ENCODE data around the gene CACNB3. TPM values are rescaled to one million over a fixed set of nuclear protein-coding genes. Genes with fewer than 3 reads are reported as not detected.

CACNB3 gene
- total and polyA plus RNA-seq, 9 of the 15 experiments (the other 6 are each of a cell fraction or from before 2014, with no cell fraction given) = 0.24 to 2.0 (median 1.5) TPM

- TF ChIP-seq, protein P1, sequence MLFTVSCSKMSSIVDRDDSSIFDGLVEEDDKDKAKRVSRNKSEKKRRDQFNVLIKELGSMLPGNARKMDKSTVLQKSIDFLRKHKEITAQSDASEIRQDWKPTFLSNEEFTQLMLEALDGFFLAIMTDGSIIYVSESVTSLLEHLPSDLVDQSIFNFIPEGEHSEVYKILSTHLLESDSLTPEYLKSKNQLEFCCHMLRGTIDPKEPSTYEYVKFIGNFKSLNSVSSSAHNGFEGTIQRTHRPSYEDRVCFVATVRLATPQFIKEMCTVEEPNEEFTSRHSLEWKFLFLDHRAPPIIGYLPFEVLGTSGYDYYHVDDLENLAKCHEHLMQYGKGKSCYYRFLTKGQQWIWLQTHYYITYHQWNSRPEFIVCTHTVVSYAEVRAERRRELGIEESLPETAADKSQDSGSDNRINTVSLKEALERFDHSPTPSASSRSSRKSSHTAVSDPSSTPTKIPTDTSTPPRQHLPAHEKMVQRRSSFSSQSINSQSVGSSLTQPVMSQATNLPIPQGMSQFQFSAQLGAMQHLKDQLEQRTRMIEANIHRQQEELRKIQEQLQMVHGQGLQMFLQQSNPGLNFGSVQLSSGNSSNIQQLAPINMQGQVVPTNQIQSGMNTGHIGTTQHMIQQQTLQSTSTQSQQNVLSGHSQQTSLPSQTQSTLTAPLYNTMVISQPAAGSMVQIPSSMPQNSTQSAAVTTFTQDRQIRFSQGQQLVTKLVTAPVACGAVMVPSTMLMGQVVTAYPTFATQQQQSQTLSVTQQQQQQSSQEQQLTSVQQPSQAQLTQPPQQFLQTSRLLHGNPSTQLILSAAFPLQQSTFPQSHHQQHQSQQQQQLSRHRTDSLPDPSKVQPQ (CRISPR knock-in tag; IDR thresholded peaks at IDR 0.05; ENCODE audit: borderline replicate concordance) = no peak
- TF ChIP-seq, protein P2, sequence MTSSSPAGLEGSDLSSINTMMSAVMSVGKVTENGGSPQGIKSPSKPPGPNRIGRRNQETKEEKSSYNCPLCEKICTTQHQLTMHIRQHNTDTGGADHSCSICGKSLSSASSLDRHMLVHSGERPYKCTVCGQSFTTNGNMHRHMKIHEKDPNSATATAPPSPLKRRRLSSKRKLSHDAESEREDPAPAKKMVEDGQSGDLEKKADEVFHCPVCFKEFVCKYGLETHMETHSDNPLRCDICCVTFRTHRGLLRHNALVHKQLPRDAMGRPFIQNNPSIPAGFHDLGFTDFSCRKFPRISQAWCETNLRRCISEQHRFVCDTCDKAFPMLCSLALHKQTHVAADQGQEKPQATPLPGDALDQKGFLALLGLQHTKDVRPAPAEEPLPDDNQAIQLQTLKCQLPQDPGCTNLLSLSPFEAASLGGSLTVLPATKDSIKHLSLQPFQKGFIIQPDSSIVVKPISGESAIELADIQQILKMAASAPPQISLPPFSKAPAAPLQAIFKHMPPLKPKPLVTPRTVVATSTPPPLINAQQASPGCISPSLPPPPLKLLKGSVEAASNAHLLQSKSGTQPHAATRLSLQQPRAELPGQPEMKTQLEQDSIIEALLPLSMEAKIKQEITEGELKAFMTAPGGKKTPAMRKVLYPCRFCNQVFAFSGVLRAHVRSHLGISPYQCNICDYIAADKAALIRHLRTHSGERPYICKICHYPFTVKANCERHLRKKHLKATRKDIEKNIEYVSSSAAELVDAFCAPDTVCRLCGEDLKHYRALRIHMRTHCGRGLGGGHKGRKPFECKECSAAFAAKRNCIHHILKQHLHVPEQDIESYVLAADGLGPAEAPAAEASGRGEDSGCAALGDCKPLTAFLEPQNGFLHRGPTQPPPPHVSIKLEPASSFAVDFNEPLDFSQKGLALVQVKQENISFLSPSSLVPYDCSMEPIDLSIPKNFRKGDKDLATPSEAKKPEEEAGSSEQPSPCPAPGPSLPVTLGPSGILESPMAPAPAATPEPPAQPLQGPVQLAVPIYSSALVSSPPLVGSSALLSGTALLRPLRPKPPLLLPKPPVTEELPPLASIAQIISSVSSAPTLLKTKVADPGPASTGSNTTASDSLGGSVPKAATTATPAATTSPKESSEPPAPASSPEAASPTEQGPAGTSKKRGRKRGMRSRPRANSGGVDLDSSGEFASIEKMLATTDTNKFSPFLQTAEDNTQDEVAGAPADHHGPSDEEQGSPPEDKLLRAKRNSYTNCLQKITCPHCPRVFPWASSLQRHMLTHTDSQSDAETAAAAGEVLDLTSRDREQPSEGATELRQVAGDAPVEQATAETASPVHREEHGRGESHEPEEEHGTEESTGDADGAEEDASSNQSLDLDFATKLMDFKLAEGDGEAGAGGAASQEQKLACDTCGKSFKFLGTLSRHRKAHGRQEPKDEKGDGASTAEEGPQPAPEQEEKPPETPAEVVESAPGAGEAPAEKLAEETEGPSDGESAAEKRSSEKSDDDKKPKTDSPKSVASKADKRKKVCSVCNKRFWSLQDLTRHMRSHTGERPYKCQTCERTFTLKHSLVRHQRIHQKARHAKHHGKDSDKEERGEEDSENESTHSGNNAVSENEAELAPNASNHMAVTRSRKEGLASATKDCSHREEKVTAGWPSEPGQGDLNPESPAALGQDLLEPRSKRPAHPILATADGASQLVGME (CRISPR knock-in tag; IDR thresholded peaks at IDR 0.05) = no peak
- TF ChIP-seq RCOR1 (IDR thresholded peaks at IDR 0.05; ENCODE audit: borderline replicate concordance in 1 of 2, low read depth in 2 of 2, low read length in 2 of 2) (peak in 1 of 2 experiments; percentile 36; a peak in 1 of 4 replicates), MTA2 (IDR thresholded peaks at IDR 0.05; ENCODE audit: low read depth) (no peak), ZNF717 (CRISPR knock-in tag; IDR thresholded peaks at IDR 0.05) (no peak), KAT2B (IDR thresholded peaks at IDR 0.05; ENCODE audit: low read depth, low read length) (peak; percentile 50), CHD4 (IDR thresholded peaks at IDR 0.05; ENCODE audit: insufficient read depth, insufficient replicate concordance, low read depth, low read length, poor library complexity, severe bottlenecking) (no peak), ZSCAN32 (CRISPR knock-in tag; IDR thresholded peaks at IDR 0.05) (no peak), NR2F6 (CRISPR knock-in tag; IDR thresholded peaks at IDR 0.05) (no peak)
- TF ChIP-seq, protein P3, sequence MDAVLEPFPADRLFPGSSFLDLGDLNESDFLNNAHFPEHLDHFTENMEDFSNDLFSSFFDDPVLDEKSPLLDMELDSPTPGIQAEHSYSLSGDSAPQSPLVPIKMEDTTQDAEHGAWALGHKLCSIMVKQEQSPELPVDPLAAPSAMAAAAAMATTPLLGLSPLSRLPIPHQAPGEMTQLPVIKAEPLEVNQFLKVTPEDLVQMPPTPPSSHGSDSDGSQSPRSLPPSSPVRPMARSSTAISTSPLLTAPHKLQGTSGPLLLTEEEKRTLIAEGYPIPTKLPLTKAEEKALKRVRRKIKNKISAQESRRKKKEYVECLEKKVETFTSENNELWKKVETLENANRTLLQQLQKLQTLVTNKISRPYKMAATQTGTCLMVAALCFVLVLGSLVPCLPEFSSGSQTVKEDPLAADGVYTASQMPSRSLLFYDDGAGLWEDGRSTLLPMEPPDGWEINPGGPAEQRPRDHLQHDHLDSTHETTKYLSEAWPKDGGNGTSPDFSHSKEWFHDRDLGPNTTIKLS (IDR thresholded peaks at IDR 0.05; ENCODE audit: borderline replicate concordance, low read depth) = peak; percentile 97
Measured at GRCh38 chr12:48851883-48852733, 33.8 kb downstream of the CACNB3 start, which contains the start of gene DDX23 (continued).
